ENCODE data around the gene HTR4.
"Not testable (repeated sequence)": the region's sequence is repeated elsewhere in the genome, so short reads cannot be mapped to it uniquely, and the experiment has no call there.

The HTR4 gene

DNA sequence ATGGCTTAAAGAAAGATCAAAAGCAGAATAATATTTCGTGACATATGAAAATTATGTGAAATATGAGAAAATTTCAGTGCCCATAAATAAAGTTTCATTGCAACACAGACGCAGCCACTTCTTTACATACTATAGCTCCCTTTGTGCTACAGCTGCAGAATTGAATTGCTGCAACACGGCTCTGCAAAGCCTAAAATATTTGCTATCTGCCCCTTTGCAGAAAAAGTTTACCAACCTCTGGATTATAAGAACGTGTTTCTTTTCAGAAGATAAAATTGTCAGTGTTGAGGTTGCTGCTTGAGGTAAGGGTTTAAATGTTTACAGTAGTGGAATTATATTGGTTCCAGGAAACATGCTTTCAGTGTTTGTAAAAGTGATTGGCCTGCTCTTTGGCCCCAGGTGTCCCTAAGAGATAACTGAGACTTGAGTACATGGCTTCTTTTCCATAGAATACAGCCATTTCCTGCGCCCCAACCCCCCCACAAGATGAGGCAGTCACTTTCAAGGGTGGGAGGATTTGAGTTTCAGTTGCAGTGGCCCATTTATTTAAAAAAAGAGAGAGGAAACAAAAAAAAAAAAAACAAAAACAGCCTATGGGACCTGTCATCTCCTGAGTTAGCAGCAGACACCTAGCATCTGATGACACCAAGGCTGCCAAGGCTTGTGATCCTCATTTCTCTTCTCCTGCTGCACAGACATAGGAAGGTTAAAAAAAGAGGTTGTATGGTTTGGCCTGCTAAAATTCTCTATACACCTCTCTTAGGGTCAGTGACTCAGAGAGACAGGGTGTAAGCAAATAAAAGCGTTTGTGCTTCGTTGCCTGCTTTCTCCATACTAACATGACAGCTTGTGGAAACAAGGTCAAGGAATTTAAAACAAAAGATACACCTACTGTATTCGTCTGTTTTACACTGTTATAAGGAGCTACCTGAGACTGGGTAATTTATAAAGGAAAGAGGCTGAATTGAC, 28.0 kb upstream of the HTR4 start:
- H3K9me3 Mint-ChIP-seq (ENCODE audit: low read depth) = no peaks in the 10 kb centered on the region
- H3K27me3 Mint-ChIP-seq = peaks cover 4% of the 10 kb centered on the region
- no peaks in the 10 kb centered on the region for H3K36me3 Mint-ChIP-seq
- H3K4me1 Mint-ChIP-seq (ENCODE audit: low read depth) = no peaks in the 10 kb centered on the region
- no peak overlapping the region for H3K27ac Mint-ChIP-seq
- H3K4me3 Mint-ChIP-seq = no peak overlapping the region

DNA sequence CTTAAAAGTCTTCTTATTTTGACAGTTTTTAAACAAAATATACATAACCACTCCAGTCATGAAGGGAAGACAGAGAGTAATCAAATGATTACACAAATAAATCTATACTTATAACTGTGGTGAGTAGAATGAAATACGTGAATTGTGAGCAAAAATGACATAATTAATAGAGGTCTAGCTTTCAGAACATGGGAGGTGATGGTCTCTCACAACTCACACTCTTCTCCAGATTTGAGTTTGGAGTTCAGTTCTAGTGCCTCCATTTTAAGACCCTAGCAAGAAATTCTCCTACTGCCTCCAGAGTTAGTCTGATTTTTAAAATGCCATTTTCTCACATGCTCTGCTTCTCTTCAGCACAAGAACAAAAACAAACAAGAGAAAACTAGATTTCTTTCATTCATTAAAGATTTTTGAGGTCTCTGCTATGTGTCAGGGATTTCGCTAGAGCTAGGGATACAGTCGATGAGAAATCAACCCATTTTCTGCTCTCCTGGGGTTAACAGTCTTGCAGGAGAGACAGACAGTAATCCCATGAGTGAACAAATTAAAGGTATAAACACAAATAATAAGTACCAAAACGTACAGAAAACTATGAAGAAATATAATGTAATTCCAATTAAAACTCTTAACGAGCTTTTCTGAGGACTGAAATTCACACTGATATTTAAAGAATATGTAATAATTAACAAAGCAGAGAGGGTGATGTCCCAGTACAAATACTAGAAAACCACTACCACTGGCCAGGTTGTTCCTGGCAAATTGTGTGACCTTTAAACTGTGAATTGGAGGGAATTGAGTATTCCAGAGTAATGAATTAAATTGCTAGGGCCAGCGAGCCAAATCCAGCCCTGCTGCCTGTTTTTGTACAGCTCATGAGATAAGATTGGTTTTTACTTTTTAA, 27.1 kb upstream of the HTR4 start:
- Mint-ChIP-seq H3K27me3 (peaks cover 4% of the 10 kb centered on the region), H3K27ac (no peak overlapping the region), H3K4me1 (ENCODE audit: low read depth) (no peaks in the 10 kb centered on the region), H3K4me3 (no peak overlapping the region), H3K9me3 (ENCODE audit: low read depth) (no peaks in the 10 kb centered on the region), H3K36me3 (no peaks in the 10 kb centered on the region)

DNA sequence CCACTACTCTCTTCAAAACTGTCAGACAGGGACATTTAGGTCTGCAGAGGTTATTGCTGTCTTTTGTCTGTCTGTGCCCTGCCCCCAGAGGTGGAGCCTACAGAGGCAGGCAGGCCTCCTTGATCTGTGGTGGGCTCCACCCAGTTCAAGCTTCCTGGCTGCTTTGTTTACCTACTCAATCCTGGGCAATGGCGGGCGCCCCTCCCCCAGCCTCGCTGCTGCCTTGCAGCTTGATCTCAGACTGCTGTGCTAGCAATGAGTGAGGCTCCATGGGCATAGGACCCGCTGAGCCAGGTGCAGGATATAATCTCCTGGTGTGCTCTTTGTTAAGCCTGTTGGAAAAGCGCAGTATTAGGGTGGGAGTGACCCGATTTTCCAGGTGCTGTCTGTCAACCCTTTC, 19.4 kb upstream of the HTR4 start:
- not testable (repeated sequence) for H3K36me3 Mint-ChIP-seq; H3K4me3 Mint-ChIP-seq; H3K9me3 Mint-ChIP-seq (ENCODE audit: low read depth); H3K27ac Mint-ChIP-seq; H3K4me1 Mint-ChIP-seq (ENCODE audit: low read depth); H3K27me3 Mint-ChIP-seq

GRCh38 chr5:148666353-148666752, 12.0 kb upstream of the HTR4 start:
- H3K4me3 Mint-ChIP-seq = no peak overlapping the region
- no peaks in the 10 kb centered on the region for H3K4me1 Mint-ChIP-seq (ENCODE audit: low read depth)
- H3K27ac Mint-ChIP-seq = no peak overlapping the region
- no peaks in the 10 kb centered on the region for H3K9me3 Mint-ChIP-seq (ENCODE audit: low read depth)
- no peaks in the 10 kb centered on the region for H3K36me3 Mint-ChIP-seq
- H3K27me3 Mint-ChIP-seq = peaks cover 8% of the 10 kb centered on the region

GRCh38 chr5:148665431-148665830, 11.1 kb upstream of the HTR4 start:
- Mint-ChIP-seq H3K27me3 (peaks cover 11% of the 10 kb centered on the region), H3K4me1 (ENCODE audit: low read depth) (no peaks in the 10 kb centered on the region), H3K36me3 (no peaks in the 10 kb centered on the region), H3K4me3 (no peak overlapping the region), H3K9me3 (ENCODE audit: low read depth) (no peaks in the 10 kb centered on the region), H3K27ac (no peak overlapping the region)

- Mint-ChIP-seq H3K4me3 (no peak overlapping the region), H3K4me1 (ENCODE audit: low read depth) (no peaks in the 10 kb centered on the region), H3K27me3 (peaks cover 14% of the 10 kb centered on the region), H3K9me3 (ENCODE audit: low read depth) (no peaks in the 10 kb centered on the region), H3K36me3 (no peaks in the 10 kb centered on the region), H3K27ac (no peak overlapping the region)
Observed at GRCh38 chr5:148663509-148663908, 9.2 kb upstream of the HTR4 start.

DNA sequence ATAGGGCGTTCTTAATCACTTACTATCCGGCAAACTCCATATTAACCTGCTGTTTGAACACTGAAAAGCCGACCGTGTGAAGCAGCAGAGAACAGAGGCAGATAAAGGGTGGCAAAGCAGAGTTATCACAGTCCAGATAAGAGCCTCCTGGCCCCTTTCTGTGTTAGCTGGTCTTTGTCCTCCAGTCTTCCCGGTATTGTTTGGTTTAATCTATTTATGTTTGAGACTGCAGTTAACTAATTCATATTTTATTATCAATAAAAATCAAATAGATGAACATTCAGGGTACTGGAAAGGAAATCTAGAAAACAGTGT, 6.0 kb upstream of the HTR4 start:
- no peaks in the 10 kb centered on the region for H3K36me3 Mint-ChIP-seq
- H3K9me3 Mint-ChIP-seq (ENCODE audit: low read depth) = no peaks in the 10 kb centered on the region
- H3K4me3 Mint-ChIP-seq = no peak overlapping the region
- H3K4me1 Mint-ChIP-seq (ENCODE audit: low read depth) = no peaks in the 10 kb centered on the region
- H3K27ac Mint-ChIP-seq = no peak overlapping the region
- H3K27me3 Mint-ChIP-seq = peaks cover 28% of the 10 kb centered on the region

DNA sequence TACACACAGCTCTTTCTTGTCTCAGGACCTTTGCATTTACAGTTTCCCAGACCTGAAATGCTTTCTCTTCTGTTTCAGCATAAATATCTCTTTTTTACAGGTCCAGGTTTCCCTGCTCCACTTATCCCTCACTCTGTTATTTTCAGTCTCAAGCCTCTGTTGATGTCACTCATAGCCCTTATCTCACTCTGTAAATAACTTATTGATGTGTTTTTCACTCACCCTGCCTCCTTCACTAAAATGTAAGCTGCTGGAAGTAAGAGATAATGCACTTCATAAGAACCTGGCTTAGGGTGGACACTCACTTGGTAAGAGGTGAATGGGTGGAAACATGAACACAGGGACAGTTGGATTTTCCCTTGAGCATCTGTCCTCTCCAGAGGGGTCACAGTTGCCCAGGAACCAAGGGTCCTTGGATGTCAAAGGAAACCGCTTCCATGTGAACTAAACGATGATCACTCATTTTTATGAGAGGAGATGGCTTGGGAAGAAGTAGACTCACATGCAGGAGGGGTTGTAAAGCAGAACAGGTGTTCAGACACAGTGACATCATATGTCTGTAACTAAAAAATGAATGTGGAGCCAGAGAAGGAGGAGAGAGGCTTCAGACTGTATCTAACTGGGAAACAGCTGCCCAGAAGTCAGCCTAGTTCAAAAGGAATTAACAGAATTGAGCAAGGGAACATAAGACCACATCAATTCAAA, 5.5 kb upstream of the HTR4 start:
- H3K9me3 Mint-ChIP-seq (ENCODE audit: low read depth) = no peaks in the 10 kb centered on the region
- H3K4me1 Mint-ChIP-seq (ENCODE audit: low read depth) = no peaks in the 10 kb centered on the region
- H3K27ac Mint-ChIP-seq = no peak overlapping the region
- no peaks in the 10 kb centered on the region for H3K36me3 Mint-ChIP-seq
- peaks cover 30% of the 10 kb centered on the region for H3K27me3 Mint-ChIP-seq
- no peak overlapping the region for H3K4me3 Mint-ChIP-seq

DNA sequence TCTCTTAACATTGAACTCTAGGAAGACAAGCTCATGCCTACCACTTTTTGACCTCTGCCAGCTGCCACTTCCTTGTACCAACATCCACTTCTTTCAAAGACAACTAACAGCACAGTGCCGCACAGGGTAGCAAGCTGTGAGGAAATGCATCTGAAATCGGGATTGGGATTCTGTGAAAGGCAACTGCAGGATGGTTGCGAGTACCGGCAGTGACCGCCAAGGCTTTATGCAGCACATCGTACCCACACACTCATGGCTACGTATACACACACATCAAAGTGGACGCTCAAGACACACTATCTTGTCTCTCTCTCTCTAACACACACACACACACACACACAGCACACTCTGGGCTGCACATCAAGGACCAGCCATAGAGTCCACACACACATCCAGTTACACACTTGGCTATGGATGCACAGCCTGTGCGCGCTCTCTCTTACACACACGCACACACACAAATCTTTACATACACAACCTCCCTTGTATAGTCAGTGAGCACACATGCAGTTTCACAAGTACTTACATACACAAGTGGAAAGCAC, 964 bp downstream of the HTR4 start:
- peaks cover 40% of the 10 kb centered on the region for H3K27me3 Mint-ChIP-seq
- H3K36me3 Mint-ChIP-seq = no peaks in the 10 kb centered on the region
- H3K4me1 Mint-ChIP-seq (ENCODE audit: low read depth) = peaks cover 6% of the 10 kb centered on the region
- H3K27ac Mint-ChIP-seq = no peak overlapping the region
- H3K9me3 Mint-ChIP-seq (ENCODE audit: low read depth) = no peaks in the 10 kb centered on the region
- no peak overlapping the region for H3K4me3 Mint-ChIP-seq

DNA sequence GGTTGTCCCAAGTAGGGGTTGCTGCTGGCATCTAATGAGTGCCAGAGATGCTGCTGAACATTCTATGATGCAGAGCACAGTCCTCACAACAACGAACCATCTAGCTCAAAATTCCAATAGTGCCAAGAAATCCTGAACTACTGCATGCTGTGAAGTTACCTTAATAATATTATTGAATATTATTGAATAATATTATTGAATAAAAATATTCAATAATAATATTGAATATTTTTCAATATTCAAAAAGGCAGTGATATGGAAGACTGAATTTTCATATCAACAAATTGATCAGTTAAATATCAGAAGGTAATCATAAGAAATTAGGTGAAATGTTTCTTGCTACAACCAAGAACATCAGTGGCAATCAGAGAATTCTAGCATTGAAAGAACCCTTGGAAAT, 2.8 kb downstream of the HTR4 start:
- H3K9me3 Mint-ChIP-seq (ENCODE audit: low read depth) = no peaks in the 10 kb centered on the region
- no peaks in the 10 kb centered on the region for H3K36me3 Mint-ChIP-seq
- H3K4me3 Mint-ChIP-seq = no peak overlapping the region
- H3K4me1 Mint-ChIP-seq (ENCODE audit: low read depth) = peaks cover 6% of the 10 kb centered on the region
- H3K27me3 Mint-ChIP-seq = peaks cover 37% of the 10 kb centered on the region
- H3K27ac Mint-ChIP-seq = no peak overlapping the region

GRCh38 chr5:148645527-148645926, 8.8 kb downstream of the HTR4 start:
- H3K4me3 Mint-ChIP-seq = no peak overlapping the region

DNA sequence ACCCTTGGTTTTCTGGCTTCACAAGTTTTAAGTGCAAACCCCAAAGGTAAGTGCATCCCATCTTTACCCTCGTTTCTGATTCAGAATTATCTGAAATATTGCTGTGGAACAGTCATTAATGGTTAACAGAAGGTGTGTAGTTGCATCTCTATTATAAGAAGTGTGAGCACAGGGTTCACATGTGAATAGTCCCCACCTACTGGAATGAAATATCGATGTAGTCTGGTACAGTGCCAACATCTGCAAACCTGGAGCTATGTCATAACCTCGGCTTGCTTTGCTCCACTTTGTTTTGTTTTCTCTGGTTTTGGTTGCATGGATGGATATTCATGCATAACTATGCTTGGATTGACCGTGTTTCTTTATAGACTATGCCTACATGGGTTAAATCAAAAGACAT, 12.6 kb downstream of the HTR4 start:
- Mint-ChIP-seq H3K4me1 (ENCODE audit: low read depth) (no peaks in the 10 kb centered on the region), H3K9me3 (ENCODE audit: low read depth) (no peaks in the 10 kb centered on the region), H3K4me3 (no peak overlapping the region), H3K27me3 (peaks cover 6% of the 10 kb centered on the region), H3K36me3 (no peaks in the 10 kb centered on the region), H3K27ac (no peak overlapping the region)

More at GRCh38 chr5:148645527-148645926, 8.8 kb downstream of the HTR4 start:
- Mint-ChIP-seq H3K27me3 (peaks cover 8% of the 10 kb centered on the region), H3K9me3 (ENCODE audit: low read depth) (no peaks in the 10 kb centered on the region), H3K36me3 (no peaks in the 10 kb centered on the region), H3K4me1 (ENCODE audit: low read depth) (no peaks in the 10 kb centered on the region), H3K27ac (no peak overlapping the region)

DNA sequence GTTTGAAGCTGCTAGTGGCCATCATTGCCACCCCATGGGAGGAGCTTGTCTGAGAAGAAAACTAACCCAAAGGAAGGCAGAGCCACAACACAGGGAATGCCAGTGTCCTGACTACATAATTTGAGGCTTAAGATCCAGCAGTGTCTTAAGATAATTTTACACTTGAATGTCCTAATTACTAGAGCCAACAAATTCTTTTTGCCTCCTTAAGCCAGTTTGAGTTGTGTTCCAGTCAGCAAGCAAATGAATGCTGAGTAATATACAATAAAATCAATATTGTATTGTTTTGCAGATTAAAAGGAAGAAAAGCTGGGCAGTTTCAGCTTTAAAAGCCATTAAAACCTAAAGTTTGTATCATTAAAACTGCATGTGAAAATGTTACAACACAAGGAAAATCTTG, 13.9 kb downstream of the HTR4 start:
- no peak overlapping the region for H3K27ac Mint-ChIP-seq
- H3K9me3 Mint-ChIP-seq (ENCODE audit: low read depth) = no peaks in the 10 kb centered on the region
- H3K4me3 Mint-ChIP-seq = no peak overlapping the region
- H3K4me1 Mint-ChIP-seq (ENCODE audit: low read depth) = no peaks in the 10 kb centered on the region
- H3K27me3 Mint-ChIP-seq = peaks cover 6% of the 10 kb centered on the region
- no peaks in the 10 kb centered on the region for H3K36me3 Mint-ChIP-seq

DNA sequence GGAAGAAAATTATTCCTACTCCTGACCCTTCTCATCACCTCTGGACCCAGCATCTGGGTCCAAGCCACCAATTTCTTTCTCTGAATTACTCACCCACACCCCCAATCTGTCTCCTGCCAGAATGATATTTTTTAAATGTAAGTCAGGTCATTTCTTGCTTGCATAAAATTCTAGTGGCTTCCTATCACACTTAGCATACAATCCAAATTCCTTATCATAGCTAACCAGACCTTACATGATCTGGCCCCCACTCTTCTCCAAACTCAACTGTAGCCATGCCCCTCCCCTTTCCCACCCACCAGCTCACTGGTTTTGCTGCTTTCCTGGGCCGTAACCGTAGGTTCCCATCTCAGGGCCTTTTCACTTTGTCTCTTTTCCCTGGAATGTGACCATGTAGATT, 15.2 kb downstream of the HTR4 start:
- H3K9me3 Mint-ChIP-seq (ENCODE audit: low read depth) = no peaks in the 10 kb centered on the region
- peaks cover 6% of the 10 kb centered on the region for H3K27me3 Mint-ChIP-seq
- H3K4me3 Mint-ChIP-seq = no peak overlapping the region
- no peak overlapping the region for H3K27ac Mint-ChIP-seq
- no peaks in the 10 kb centered on the region for H3K4me1 Mint-ChIP-seq (ENCODE audit: low read depth)
- no peaks in the 10 kb centered on the region for H3K36me3 Mint-ChIP-seq

DNA sequence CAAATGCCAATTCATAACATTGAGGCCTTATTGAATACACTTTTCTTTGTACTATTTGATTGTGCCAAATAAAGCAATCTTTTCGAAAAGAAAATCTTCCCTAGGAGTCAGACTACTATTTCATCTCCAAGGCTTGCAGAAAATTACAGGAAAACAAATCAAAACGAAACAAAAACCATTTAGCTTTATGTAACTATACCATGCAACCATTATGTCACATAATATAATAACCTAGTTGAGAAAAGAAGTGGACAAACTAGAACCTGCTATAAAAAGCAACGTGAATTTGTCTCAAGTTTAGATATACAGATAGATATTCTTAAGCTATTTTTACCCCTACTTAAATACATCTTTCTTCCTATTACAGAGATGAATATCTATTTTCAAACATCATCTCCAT, 18.0 kb downstream of the HTR4 start:
- peaks cover 9% of the 10 kb centered on the region for H3K4me1 Mint-ChIP-seq (ENCODE audit: low read depth)
- peaks cover 8% of the 10 kb centered on the region for H3K27me3 Mint-ChIP-seq
- H3K9me3 Mint-ChIP-seq (ENCODE audit: low read depth) = no peaks in the 10 kb centered on the region
- no peak overlapping the region for H3K27ac Mint-ChIP-seq
- H3K36me3 Mint-ChIP-seq = no peaks in the 10 kb centered on the region
- H3K4me3 Mint-ChIP-seq = no peak overlapping the region
